ENCODE data around the gene ARHGAP25. TPM values are rescaled to one million over a fixed set of nuclear protein-coding genes. Genes with fewer than 3 reads are reported as not detected.

Gene ARHGAP25
- total RNA-seq, 3 donors from 2014 or later = 3.1 to 8.8 (median 8.2) TPM

- intact Hi-C loops (cut with DNase I, micrococcal nuclease) = no loop called here
- DNase-seq = peak; percentile 95 to 98 (median 95)
- no peaks in the 10 kb centered on the region for H3K36me3 ChIP-seq (ENCODE audit: low read depth)
- ATAC-seq = peak; percentile 93
- H3K4me3 ChIP-seq = no peak overlapping the region
- no peak for TF ChIP-seq CTCF (IDR thresholded peaks at IDR 0.05)
- peaks cover 17% of the 10 kb centered on the region for H3K4me1 ChIP-seq (ENCODE audit: low read depth)
- H3K9me3 ChIP-seq = no peaks in the 10 kb centered on the region
Observed at GRCh38 chr2:68828887-68829708, 94.5 kb downstream of the ARHGAP25 start.

GRCh38 chr2:68829749-68830148 is 95.1 kb downstream of the ARHGAP25 start:
- ATAC-seq (no peak), DNase-seq (no peak)
- peaks cover 17% of the 10 kb centered on the region for H3K4me1 ChIP-seq (ENCODE audit: low read depth)
- intact Hi-C loops (cut with DNase I, micrococcal nuclease) = loop anchor here (10.0 kb wide), 1 partner anchor 75 kb away; no protein-coding TSS in a partner anchor
- TF ChIP-seq CTCF (IDR thresholded peaks at IDR 0.05) = no peak
- no peaks in the 10 kb centered on the region for H3K9me3 ChIP-seq
- H3K4me3 ChIP-seq = no peak overlapping the region
- no peaks in the 10 kb centered on the region for H3K36me3 ChIP-seq (ENCODE audit: low read depth)

GRCh38 chr2:68831686-68832232 is 97.1 kb downstream of the ARHGAP25 start:
- no peak for ATAC-seq

GRCh38 chr2:68832233-68832869 is 97.7 kb downstream of the ARHGAP25 start:
- peak; percentile 41 to 65 (median 54) for DNase-seq
- intact Hi-C loops (cut with DNase I, micrococcal nuclease) = loop anchor here (10.0 kb wide), 1 partner anchor 78 kb away; no protein-coding TSS in a partner anchor
- H3K36me3 ChIP-seq (ENCODE audit: low read depth) = no peaks in the 10 kb centered on the region
- no peak overlapping the region for H3K4me3 ChIP-seq
- no peaks in the 10 kb centered on the region for H3K9me3 ChIP-seq
- peaks cover 17% of the 10 kb centered on the region for H3K4me1 ChIP-seq (ENCODE audit: low read depth)
- no peak for TF ChIP-seq CTCF (IDR thresholded peaks at IDR 0.05)
- peak; percentile 45 for ATAC-seq

More at GRCh38 chr2:68831686-68832232, 97.1 kb downstream of the ARHGAP25 start:
- no peak for TF ChIP-seq CTCF (IDR thresholded peaks at IDR 0.05)
- Histone ChIP-seq H3K36me3 (ENCODE audit: low read depth) (no peaks in the 10 kb centered on the region), H3K4me3 (no peak overlapping the region), H3K4me1 (ENCODE audit: low read depth) (peaks cover 17% of the 10 kb centered on the region), H3K9me3 (no peaks in the 10 kb centered on the region)
- intact Hi-C loops (cut with DNase I, micrococcal nuclease) = loop anchor here (10.0 kb wide), 1 partner anchor 77 kb away; no protein-coding TSS in a partner anchor
- DNase-seq = no peak

- ATAC-seq (no peak), DNase-seq (no peak)
- intact Hi-C loops (cut with DNase I, micrococcal nuclease) = loop anchor here (10.0 kb wide), 1 partner anchor 78 kb away; no protein-coding TSS in a partner anchor
- Histone ChIP-seq H3K9me3 (no peaks in the 10 kb centered on the region), H3K4me1 (ENCODE audit: low read depth) (peaks cover 17% of the 10 kb centered on the region), H3K36me3 (ENCODE audit: low read depth) (no peaks in the 10 kb centered on the region), H3K4me3 (no peak overlapping the region)
- TF ChIP-seq CTCF (IDR thresholded peaks at IDR 0.05) = no peak
Observed at GRCh38 chr2:68833162-68833561, 98.6 kb downstream of the ARHGAP25 start.

Data from mucosa of descending colon (tissue), 3 donors.